GM18498 (cell line): Measurements from ENCODE around the gene CDAN1.

Experiments
- ATAC-seq: cut with Tn5 transposase; IDR thresholded peaks from one replicate; pipeline ENCODE4 v1.9.1; 2021; ENCODE audit warnings: mild to moderate bottlenecking, moderate library complexity; ENCODE audit not compliant: unreplicated experiment

Gene CDAN1

DNA sequence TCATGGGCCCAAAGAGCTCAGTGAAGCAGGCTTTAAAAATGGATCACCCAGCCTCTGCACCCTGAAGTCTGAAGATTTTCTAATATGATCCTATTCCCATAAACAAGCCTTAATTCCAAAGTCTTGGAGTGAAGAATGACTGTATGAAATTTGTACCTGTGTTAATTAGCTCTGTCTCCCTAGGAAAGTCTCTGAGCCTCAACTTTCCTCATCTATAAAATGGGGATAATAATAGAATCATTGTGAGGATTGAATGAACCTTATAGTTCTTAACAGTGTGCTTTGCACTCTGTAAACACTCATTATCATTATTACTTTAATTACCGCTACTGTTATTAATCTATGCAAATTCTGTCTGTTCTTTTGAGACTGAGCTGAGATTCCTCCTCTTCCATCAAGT, 61.9 kb downstream of the CDAN1 start:
- ATAC-seq: no peak

DNA sequence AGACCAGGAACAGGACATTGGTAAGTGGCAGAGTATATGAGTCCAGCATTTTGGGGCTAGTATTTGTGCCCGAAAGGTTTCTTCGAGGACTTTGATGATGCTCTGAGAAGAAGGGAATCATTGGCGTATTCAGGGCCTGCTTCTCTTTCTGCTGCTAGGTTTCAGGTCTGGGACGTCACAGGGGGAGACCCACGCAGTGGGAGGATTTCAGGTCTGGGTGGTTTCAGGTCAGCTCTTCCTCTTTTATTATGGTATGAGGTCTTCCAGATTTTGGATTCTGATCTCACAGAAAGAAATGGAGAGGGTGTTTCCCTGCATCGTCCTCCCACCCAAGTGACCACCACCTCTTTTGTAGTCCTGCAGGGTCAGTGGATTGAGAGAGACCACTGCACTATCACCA, 62.5 kb downstream of the CDAN1 start:
- ATAC-seq: no peak
